ENCODE data around the gene PSMG4. TPM values are rescaled to one million over a fixed set of nuclear protein-coding genes. Genes with fewer than 3 reads are reported as not detected.
A peak's percentile ranks its signal among the peaks of the same experiment; 100 is the strongest.

PSMG4 gene
- total RNA-seq, 4 donors from 2014 or later: 10.1 to 22.7 (median 16.7) TPM

DNA sequence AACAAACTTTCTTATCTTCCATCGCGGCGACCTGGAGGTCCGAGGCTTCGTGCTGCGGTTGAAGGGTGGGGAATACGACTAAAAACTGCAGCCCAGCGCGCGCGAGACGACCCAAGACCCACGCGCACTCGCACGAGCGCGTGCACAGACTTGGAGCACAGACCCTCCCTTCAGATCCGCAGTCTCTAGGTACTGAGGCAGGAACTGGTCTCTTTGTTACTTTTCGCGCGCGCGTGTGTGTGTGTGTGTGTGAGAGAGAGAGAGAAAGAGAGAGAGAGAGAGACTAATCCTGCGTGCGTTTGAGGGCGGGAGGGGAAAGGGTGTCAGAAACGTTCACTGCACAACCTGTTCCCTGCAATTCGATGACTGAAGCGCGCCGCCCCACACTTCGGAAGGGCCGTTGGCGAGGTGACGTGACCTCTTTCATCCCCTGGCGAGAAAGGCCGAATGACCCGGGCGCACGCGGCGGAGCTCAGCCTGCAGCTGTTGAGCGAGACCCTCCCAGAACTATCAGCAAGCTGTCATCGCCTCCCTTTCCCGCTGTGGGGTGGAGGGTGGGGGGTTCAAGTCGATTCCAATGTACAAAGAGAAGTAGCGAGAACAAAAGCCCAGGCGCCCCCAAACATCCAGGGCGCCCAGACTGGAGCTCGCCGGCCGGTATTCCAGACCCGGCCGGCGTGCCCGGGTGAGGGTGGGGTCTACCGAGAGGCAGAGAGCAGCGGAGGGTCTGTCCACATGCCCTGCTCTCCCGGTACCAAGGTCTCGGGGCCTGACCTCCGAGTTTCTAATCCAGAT, 29.8 kb upstream of the PSMG4 start:
- in situ Hi-C loops (cut with MboI; ENCODE audit: low pct_ligation_motif_present in 1 of 4, low pct_unique_long_range_greater_than_20kb in 1 of 4, low sequenced_read_pairs in 3 of 4): no loop called here
- WGBS, 2 donors (ENCODE audit: low coverage in 1 of 2): 0 to 5% methylated on average over 4 to 62 of the region's 62 CpGs
- peak overlapping the region in 2 of 4 donors; percentile 9 to 48 for H3K4me3 ChIP-seq
- no peaks in the 10 kb centered on the region for H3K9me3 ChIP-seq
- TF ChIP-seq CTCF (IDR thresholded peaks at IDR 0.05): no peak
- peak in 1 of 3 donors; percentile 10 for TF ChIP-seq POLR2AphosphoS5 (IDR thresholded peaks at IDR 0.05)
- TF ChIP-seq EP300 (IDR thresholded peaks at IDR 0.05; ENCODE audit: low read depth): no peak
- no peak for TF ChIP-seq POLR2A (IDR thresholded peaks at IDR 0.05)
- peaks cover 86% of the 10 kb centered on the region for H3K27me3 ChIP-seq
- H3K36me3 ChIP-seq: no peaks in the 10 kb centered on the region
- DNase-seq: no peak
- peaks cover 16 to 58% (median 53%) of the 10 kb centered on the region in 4 donors for H3K4me1 ChIP-seq
- peak overlapping the region in 2 of 4 donors; percentile 2 to 32 for H3K27ac ChIP-seq
- intact Hi-C loops (cut with DNase I; ENCODE audit: low total_unique reads): no loop called here

DNA sequence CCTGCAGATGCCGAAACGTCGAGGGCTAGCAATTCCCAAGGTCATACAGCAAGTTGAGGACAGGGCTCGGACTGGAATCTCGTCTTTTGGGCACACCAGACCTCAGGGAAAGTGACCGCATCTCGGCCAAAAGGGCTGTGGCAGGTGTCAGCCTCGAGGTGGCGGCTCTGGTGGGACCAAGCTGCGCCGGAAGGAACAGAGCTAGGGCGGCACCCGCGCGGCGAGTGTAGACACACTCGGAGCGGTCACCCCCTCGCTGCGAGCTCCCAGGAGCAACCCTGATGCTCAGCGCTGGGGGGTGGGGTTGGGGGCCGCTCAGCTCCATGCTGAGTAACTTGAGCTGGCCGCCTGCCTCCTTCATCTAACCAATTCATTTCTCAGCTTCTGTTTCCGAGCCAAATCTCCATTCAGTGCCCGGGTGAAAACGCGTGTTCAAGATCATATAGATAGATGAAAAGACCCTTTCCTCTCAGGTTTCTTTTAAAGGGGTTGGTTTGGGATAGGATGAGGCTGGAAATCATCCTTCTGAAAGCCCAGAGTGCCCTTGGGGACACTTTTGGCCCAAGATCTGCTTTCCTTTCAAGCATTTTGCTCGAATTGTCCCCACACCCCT, 29.1 kb upstream of the PSMG4 start:
- Histone ChIP-seq H3K27ac (peak overlapping the region in 2 of 4 donors; percentile 2 to 32), H3K4me3 (peak overlapping the region in 1 of 4 donors; percentile 48), H3K9me3 (no peaks in the 10 kb centered on the region), H3K4me1 (peaks cover 16 to 58% (median 53%) of the 10 kb centered on the region in 4 donors), H3K36me3 (no peaks in the 10 kb centered on the region), H3K27me3 (peaks cover 90% of the 10 kb centered on the region)
- in situ Hi-C loops (cut with MboI; ENCODE audit: low pct_ligation_motif_present in 1 of 4, low pct_unique_long_range_greater_than_20kb in 1 of 4, low sequenced_read_pairs in 3 of 4): no loop called here
- intact Hi-C loops (cut with DNase I; ENCODE audit: low total_unique reads): loop anchor here (2.0 kb wide), 1 partner anchor 71 kb away; no protein-coding TSS in a partner anchor
- TF ChIP-seq POLR2AphosphoS5 (IDR thresholded peaks at IDR 0.05): no peak
- TF ChIP-seq EP300 (IDR thresholded peaks at IDR 0.05; ENCODE audit: low read depth): no peak
- TF ChIP-seq POLR2A (IDR thresholded peaks at IDR 0.05): no peak
- TF ChIP-seq CTCF (IDR thresholded peaks at IDR 0.05): no peak
- no peak for DNase-seq
- 4% methylated on average over 26 of the region's 28 CpGs; no CpG with 5 or more reads in 1 of the 2 donors for WGBS, 2 donors (ENCODE audit: low coverage in 1 of 2)

DNA sequence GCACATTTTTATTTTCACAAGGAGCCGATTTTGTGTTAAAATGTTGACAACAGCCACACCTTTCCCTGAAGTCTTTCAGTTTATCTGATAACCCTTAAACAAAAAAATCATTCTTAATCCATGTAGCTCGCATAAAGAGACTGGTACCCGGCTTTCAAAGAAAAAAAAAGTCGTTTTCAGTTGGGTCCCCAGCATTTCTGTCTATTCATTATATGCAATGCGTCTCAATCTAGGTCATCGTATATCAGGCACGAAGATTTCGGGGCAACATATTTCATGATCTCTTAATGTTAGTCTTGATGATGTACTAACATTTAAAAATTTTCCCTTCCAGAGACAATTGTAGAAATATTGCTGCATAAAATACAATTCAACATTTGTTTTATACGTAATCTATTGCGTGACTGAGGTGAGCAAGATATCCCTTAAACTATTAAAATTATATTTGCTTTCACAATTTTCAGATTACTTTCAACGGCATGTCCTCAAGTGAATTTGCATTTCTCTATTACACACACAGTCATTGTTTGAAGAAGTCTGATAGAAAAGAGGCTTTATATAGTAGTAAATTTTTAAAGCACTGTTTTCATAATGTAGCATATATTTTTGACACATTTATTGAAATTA, 28.4 kb upstream of the PSMG4 start:
- 15 to 32% methylated on average over 11 of the region's 11 CpGs for WGBS, 2 donors (ENCODE audit: low coverage in 1 of 2)
- in situ Hi-C loops (cut with MboI; ENCODE audit: low pct_ligation_motif_present in 1 of 4, low pct_unique_long_range_greater_than_20kb in 1 of 4, low sequenced_read_pairs in 3 of 4) (no loop called here), intact Hi-C loops (cut with DNase I; ENCODE audit: low total_unique reads) (loop anchor here (2.0 kb wide), 1 partner anchor 72 kb away; no protein-coding TSS in a partner anchor)
- DNase-seq: no peak
- peak overlapping the region in 2 of 4 donors; percentile 77 to 83 for H3K27ac ChIP-seq
- no peak overlapping the region for H3K4me3 ChIP-seq
- H3K36me3 ChIP-seq: no peaks in the 10 kb centered on the region
- peaks cover 16 to 58% (median 53%) of the 10 kb centered on the region in 4 donors for H3K4me1 ChIP-seq
- TF ChIP-seq EP300 (IDR thresholded peaks at IDR 0.05; ENCODE audit: low read depth) (no peak), POLR2A (IDR thresholded peaks at IDR 0.05) (no peak), CTCF (IDR thresholded peaks at IDR 0.05) (no peak), POLR2AphosphoS5 (IDR thresholded peaks at IDR 0.05) (no peak)
- H3K9me3 ChIP-seq: no peaks in the 10 kb centered on the region
- H3K27me3 ChIP-seq: peaks cover 96% of the 10 kb centered on the region

DNA sequence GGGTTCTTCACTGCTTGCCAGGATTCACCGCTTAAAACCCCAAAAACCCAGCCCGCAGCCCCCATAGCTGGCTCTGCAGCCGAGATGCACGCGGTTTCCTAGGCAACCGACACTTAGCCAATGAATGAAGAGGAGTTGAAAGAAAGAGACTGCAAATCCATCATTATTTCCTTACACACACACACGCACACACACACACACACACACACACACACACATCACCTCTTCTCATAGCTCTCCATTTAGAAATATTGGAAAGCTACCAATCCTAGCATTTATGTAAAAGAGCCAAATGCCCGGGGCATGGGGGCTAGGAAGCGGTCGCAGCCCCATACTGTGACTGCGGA, 27.9 kb upstream of the PSMG4 start:
- H3K4me1 ChIP-seq: peaks cover 16 to 58% (median 53%) of the 10 kb centered on the region in 4 donors
- in situ Hi-C loops (cut with MboI; ENCODE audit: low pct_ligation_motif_present in 1 of 4, low pct_unique_long_range_greater_than_20kb in 1 of 4, low sequenced_read_pairs in 3 of 4): no loop called here
- peak overlapping the region; percentile 29 to 56 (median 41) for H3K4me3 ChIP-seq

More for the DNA sequence above, 27.9 kb upstream of the PSMG4 start:
- intact Hi-C loops (cut with DNase I; ENCODE audit: low total_unique reads): loop anchor here (2.0 kb wide), 1 partner anchor 72 kb away; no protein-coding TSS in a partner anchor
- WGBS, 2 donors (ENCODE audit: low coverage in 1 of 2): 11% methylated on average over 5 to 11 of the region's 11 CpGs
- peak overlapping the region; percentile 65 to 83 (median 72) for H3K27ac ChIP-seq
- H3K9me3 ChIP-seq: no peaks in the 10 kb centered on the region
- peaks cover 98% of the 10 kb centered on the region for H3K27me3 ChIP-seq
- H3K36me3 ChIP-seq: no peaks in the 10 kb centered on the region
- no peak for DNase-seq
- no peak for TF ChIP-seq EP300 (IDR thresholded peaks at IDR 0.05; ENCODE audit: low read depth)
- no peak for TF ChIP-seq CTCF (IDR thresholded peaks at IDR 0.05)
- TF ChIP-seq POLR2A (IDR thresholded peaks at IDR 0.05): no peak

Data from transverse colon (tissue), 4 donors.